NCI-H2227 (cell line): ENCODE results near the gene ZNF804A.

Source experiments
- DNase-seq: peaks from one replicate; lab custom pipeline; 2025; ENCODE audit not compliant: unreplicated experiment; lab: John Stamatoyannopoulos, UW

The ZNF804A gene

DNA sequence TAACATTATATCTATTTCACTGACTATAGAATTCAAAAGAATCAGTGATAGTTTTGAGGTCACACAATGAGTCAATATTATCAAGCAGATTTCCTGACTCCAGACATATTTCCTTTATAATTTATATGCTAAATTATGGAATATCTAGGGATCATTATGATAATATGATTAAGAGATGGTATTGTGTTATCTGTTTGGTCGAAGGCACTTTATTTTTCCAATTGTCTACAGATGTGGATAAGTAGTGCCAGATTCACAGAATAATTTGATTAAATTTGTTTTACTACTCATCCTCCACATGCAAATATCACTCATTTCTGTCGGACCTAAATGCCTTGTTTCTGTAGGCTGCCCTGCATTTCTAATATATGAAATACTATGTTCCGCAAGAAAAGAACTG is 4.4 kb downstream of the ZNF804A start:
- DNase-seq = no peak

DNA sequence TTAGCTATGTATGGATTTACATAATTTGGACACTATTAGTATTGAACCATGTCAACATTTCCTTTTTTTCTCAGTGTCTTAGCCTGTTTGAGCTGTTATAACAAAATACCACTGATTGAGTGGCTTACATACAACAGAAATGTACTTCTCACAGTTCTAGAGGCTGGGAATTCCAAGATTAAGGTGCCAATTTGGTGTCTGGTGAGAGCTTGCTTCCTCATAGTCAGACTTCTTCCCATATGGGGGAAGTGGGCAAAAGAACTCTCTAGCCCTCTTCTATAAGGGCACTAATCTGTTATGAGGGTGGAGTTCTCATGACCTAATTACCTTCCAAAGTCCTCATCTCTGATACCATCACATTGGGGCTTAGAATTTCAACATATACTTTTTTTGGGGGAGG is 12.6 kb downstream of the ZNF804A start:
- DNase-seq = no peak

DNA sequence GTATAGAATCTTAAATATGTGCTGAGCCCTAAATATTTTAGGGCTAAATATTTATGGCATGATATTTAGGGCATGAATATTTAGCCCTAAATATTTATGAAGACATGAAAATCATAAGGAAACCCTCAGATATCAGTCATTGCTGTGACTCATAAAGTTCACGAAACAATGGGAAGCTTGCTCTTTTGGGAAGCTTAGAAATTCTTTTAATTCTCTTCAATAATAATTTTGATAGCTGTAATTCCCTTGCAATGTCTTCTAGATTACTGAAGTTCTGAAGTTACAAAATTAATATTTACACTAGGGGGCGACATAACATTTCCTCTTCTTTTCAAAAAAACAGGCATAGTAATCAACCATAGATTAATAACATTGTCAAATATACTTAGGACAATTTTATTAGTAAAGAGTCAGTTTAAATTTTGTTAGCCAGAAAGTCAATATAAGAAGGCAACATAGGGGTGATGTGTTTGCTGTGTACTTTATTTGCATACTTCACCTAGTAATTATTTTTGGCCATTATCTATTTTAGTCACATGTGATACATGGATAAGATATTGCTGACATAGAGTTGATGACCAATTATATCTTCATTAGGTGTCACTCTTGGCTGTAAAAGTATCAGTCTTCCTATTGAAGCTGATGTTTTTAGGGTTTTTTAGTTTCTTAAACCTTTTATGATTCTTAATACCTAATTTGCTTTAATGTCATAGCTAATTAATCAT is 13.2 kb downstream of the ZNF804A start:
- peak; percentile 16 for DNase-seq

DNA sequence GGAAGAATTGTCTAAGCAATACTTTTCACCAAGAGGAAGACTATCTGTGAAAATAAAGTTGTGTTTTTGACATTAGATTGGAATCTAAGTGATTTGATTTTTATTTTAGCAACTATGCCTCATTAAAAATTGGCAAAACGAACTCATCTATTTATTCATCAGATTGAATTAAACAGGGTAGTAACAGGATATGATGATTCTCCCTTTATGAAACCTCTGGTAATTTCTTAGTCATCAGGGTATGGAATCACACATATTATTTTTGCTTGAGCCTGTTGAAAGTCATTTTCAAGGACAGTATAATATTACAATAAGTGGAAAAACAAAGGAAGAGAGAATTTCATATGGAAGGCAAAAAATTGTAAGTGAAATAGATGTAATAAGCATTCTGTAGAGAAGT is 22.0 kb downstream of the ZNF804A start:
- no peak for DNase-seq

DNA sequence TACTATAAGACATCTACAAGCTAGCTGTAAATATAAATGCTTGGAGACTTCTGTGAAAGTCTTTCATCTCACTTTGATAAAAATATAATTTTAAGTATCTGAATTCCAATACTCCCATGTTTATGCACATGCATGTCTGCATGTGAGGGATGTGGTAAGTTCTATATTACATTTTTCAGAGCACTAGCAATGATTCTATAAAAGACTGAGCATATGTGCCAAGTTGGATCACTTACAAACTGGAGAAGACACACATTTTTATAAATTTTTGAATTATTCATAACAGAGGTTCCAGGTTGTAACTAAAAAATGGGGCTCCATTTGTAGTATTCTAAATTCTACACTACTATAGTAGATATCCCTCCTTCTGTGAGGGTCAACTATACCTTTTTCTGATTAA is 26.0 kb downstream of the ZNF804A start:
- no peak for DNase-seq

DNA sequence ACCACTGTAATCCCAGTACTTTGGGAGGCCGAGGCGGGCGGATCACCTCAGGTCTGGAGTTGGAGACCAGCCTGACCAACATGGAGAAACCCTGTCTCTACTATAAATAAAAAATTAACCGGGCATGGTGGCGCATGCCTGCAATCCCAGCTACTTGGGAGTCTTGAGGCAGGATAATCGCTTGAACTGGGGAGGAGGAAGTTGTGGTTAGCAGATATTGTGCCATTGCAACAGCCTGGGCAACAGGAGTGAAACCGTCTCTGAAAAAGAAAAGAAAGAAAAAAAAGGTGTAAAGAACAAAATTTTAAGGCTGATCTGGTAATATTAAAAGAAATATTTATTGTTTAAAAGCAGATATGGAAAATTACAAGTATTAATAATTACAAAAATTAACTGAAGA is 29.7 kb downstream of the ZNF804A start:
- DNase-seq = no peak

DNA sequence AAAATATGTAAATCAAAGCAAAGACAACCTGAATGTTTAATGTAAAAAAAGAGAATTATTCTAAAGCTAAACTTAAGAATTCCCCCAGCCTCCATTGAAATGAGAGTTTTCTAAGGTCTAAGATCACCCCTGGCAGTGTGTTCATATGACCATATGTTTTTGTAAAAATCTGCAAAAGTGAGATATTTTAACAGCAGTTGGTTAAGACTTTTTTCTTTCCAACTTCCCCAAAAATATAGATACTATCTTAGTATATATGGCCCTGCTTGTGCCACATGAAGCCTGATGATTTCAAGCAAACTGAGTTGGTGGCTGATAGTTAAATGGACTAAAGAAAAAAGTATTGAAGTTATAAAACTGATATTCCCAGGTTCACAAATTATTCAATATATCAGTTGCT is 35.4 kb downstream of the ZNF804A start:
- no peak for DNase-seq

DNA sequence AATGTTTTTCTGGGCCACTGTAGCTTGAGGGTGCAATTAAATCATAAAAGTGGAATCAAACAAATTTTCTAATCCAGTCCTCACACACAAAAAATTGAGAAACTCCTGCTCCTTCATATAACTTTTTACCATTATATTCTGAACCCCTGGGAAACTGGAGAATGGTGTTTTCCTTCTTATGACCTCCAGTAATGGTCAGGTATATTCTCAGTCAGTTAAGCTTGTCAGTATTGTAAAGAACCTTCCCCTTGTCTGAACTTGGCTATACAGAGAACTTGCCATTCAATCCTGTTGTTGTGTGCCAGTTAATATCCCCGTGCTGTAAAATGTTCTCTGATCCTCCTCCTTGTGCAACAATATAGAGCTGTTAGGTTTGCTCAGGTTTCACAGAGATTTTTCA is 39.5 kb downstream of the ZNF804A start:
- DNase-seq = no peak

DNA sequence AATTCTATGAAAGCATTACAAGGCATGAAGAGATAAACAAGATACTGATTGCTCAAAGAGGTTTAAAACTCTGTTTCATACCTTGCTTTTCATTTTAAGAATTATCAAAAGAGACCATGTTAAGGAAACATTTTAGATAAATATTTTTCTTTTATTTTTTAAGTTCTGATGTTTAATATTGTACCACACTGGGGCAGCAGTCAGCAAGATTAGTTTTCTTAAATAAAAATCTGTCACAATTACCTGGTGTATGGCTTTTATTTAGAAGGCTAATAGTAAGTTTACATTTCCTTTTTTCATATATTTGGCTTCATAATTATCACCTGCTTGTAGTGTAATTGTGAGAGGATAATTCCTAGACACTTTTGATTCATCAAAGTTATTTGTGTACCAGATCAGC is 46.4 kb downstream of the ZNF804A start:
- DNase-seq = no peak

DNA sequence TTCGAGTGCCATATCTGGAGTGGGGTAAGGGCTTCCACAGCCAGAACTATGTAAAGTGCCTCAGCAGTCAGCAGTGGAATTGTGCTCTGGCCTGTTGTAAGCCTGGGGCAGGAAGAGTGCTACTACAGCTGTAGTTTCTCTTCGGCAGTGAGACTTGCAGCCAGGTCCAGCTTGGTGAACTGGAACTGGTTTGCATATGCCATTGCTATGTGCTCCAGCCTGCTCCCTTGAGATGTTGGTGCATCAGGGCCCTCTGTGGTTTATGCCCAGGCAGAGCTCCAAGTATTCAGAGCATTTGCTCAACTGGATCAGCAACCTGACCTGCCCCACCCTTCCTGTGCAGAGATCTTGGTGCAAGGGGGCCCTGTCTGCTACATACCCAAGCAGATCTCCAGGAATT is 47.8 kb downstream of the ZNF804A start:
- no peak for DNase-seq

DNA sequence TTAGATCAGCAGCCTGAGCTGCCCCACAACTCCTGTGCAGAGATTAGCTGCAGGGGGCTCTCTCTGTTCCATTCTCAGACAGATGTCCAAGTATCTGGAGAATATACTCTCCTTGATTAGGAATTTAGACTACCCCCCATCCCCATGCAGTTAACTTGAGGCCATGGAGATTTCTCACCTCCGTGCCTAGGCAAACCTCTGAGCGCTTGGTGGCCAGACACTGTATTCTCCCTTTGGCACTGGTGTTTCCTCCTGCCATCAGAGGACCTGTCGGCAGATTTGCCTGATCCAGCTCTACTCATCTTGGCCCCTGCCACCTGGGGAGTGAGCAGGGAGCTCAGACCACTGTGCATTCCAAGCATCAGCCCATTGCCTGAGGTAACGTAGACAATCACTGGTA is 48.3 kb downstream of the ZNF804A start:
- no peak for DNase-seq

DNA sequence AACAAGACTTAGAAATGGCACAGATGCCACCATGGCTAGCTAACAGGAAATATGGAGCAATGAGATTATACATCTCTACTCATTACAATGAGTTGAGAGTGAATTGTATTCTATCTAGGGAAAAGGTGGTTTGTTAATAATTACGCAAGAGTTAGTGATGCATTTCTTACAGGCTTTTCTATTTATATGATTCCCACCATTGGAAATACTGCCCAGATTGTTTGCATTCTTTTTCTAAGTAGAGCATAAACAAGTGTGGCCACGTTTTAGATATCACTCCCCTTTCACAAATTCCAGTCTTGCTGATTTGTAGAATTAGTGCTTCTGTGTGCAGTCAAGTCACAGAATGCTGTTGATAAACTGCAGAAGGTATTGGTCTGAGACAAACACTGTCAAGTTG is 56.6 kb downstream of the ZNF804A start:
- no peak for DNase-seq

DNA sequence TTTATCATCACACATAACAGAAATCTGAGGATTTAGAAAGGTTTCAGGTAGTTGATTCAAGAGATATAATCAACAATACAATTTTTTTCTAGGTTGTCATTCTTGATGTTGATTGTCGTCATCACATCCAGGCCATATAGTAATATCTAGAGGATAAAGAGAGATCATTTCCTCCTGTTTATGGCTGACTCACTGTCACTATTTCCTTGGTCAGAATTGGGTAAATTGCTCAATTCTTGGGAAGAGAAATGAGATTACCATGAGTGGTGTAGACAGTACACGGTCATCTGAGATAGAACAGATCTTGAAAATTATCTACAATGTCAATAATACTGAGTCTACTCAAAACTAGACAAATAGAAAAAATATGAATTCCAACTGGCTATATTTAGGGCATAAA is 78.8 kb downstream of the ZNF804A start:
- DNase-seq = no peak

DNA sequence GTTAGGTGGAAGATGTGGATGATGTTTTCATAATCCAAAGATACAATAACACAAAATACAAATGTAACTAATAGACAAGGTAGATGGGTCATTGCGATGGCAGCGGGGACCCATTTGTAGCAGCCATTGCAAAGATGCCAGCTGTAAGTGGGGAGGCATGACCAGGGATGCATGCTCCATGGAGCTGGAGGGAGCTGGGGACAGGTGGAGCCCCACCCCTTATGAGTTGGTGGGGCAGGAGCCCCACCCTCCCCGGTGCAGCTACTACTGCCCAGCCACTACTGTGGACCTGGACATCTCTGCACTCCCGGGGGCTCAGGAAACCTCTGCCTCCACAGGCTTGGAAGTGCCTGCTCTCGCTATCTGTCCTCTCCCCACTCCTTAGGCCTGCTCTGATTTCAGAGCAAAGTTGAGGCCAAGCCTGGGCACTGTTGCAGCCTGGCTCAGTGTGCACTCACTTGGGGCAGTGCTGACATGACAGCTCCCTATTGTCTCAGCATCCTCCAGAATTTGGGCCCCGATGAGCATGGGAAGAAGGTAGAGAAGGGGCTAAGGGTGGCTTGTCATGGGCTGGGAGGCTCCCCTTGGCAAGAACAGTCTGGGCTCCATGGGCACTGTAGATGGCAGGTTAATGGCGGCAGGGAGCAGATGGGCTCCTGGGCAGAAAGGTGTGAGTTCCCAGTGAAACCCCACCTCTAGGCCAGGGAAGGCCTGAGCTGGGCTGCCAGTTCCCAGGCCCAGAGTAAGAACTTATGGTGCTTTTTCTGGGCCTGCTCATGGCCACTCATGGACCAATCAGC is 81.1 kb downstream of the ZNF804A start:
- no peak for DNase-seq

DNA sequence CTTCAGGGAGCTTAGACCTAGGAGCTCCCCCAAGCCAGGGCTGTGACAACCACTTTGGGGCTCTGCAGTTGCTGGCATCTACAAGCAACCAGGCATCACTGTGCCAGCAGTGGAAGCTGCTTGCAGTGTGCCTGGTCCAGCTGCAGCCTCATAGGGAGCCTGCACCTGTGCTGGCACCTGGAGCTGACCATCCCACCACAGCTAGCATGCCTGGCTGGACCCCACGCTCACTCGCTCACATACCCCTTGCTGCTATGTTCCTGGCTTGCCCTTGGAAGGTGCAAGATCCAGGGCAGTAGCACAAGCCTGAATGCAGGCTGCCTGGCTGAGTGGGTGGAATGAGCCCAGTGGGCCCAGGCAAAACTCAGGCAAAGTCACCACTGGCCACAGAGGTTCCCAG is 82.5 kb downstream of the ZNF804A start:
- no peak for DNase-seq

DNA sequence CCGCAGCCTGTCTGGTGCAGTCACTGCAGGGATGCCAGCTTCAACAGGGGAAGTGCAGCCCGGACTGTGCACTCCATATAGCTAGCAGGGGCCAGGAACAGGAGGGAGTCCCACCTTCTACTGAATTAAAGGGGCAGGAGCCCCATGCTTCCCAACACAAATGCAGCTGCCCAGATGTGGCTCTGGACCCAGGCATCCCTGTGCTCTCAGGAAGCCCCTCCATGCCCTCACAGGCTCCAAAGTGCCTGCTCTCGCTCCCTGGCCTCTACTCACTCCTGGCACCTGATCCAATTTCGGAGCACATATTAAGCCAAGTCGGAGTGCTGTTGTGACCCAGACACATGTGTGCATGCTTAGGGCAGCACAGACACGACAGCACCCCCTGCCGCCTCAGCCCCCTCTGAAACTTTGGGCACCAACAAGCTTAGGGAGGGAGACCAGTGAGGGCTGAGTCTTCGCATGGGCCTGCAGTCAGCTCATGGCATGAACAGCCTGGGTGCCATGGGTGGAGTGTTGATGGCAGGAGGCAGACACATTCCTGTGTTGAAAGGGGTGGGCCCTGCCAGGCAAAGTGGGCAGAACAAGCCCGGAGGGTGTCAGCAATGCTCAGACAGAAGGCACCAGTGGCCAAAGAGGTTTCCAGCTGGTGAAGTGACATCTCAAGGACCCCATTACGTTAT is 83.5 kb downstream of the ZNF804A start:
- DNase-seq = no peak

DNA sequence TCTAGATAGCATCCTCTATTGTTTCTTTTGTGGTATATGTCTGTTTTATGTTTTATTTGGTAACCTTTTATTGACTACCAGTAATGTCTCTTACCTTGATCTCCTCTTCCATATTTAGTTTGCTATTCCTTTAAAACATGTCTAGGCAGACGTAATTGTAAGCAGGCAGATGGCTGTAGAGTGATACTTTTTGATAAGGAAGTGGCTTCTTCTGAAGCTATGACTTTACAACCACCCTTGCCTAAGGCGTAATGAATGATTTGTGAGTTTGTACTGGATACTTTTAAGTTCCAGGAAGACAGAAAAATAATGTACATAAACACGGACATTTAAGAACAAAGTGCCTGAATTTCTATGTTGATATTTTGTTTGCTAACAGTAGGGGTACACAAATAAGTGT is 85.6 kb downstream of the ZNF804A start:
- DNase-seq = no peak

DNA sequence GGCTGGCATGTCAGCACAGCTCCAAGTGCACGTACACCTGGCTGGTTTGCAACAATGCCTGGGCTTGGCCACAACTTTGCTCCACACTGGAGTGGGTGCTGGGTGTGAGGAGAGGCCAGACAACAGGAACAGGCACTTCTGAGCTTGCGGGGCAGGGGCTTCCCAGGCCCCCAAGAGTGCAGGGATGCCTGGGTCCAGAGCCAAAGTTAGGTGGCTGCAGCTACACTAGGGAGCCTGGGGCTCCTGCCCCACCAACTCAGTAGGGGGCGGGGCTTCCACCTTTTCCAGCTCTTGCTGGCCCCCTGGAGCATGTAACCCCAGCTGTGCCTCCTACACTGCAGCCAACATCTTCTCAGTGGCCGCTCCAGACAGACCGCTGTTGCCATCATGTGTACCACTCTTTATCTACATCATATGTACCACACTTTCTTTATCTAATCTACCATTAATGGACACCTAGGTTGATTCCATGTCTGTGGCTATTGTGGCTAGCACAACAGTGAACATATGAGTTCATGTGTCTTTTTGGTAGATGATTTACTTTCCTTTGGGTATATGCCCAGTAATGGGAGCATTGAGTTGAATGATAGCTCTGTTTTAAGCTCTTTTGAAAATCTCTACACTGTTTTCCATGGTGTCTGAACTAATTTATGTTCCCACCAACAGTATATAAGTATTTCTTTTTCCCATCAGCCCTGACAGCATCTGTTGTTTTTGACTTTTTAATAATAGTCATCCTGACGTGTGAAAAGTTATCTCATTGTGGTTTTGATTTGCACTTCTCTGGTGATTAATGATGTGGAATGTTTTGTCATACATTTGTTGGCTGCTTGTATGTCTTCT is 87.9 kb downstream of the ZNF804A start:
- no peak for DNase-seq

DNA sequence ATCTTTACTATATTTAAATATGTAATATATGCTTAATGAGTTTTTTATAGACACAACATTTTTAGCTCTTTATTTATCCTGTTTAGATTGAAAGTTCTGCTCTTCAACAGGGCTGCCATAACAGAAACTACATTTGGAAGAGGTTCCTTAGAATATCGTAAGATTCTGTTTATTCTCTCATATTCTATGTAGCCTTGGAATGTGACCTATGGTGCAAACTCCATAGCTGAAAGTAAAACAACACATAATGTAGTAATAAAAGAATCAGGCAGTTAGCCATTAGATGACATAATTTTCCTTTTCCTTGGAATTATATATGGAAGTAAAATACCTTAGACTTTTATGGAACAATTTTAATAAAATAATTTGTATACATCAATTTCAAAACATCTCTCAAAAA is 91.3 kb downstream of the ZNF804A start:
- DNase-seq = no peak

DNA sequence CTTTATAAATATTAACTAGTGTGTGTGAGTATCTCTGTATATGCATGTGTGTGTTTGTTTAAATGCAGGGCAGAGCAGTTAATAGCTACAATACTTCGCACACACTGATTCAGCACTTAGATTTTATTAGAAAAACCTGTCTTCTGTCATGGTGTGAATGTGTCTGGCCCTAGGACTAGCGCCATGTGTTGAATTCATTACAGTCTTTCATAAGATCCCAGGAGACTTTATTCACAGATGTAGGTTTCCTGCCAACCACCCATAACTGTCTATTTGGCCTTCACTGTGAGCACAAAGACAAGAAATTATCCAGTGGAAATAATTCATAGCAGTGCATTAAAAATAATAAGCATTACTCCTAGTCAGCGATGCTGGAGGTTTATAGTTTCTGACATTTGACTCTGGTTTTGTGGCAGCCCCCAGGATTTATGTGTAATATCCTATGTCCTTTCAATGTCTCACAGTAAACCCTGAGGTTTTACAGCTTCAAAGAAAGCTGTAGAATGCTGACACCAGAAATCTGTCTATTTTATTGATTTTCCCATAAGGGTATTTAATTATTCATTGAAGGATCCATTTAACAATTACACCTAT is 93.9 kb downstream of the ZNF804A start:
- DNase-seq = no peak

DNA sequence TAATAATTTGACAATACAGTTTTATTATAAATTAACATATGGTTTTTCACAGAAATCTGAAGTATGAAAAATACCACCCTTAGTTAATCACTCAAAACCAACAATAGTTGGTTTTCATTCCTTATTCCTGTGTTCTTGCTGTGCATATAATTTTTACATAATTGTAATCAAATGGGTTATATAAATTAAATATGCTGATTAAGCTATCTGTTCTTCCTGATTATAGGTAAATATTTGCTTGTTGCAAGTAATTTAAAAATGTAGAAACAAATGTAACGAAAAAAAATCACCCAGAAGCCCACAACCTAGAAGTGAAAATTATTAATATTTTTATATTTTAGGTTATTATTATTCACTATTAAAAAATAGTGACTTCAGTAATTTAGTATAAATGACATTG is 98.3 kb downstream of the ZNF804A start:
- DNase-seq = no peak
